ENCODE data around the gene CACNG4. TPM values are rescaled to one million over a fixed set of nuclear protein-coding genes. Genes with fewer than 3 reads are reported as not detected.

The CACNG4 gene
- total RNA-seq, 1 experiment from 2014 or later: 40.3 TPM

- intact Hi-C loops (cut with micrococcal nuclease; ENCODE audit: unreplicated experiment): no loop called here
- POLR2A ChIA-PET: interaction anchor here (1.0 kb wide), 1 partner anchor 16 kb away, joined by 3 read pairs; no protein-coding TSS in a partner anchor
These were observed 20.2 kb downstream of the CACNG4 start for GRCh38 chr17:66984730-66985129.

More at GRCh38 chr17:66984730-66985129, 20.2 kb downstream of the CACNG4 start:
- DNase-seq (ENCODE audit: low read depth, low spot score) (no peak), ATAC-seq (no peak)
- Histone ChIP-seq H3K27ac (ENCODE audit: low read length) (no peak overlapping the region), H3K4me3 (ENCODE audit: low read depth in 2 of 2, low read length in 2 of 2) (no peak overlapping the region), H3K9me3 (ENCODE audit: control insufficient read depth, insufficient read depth, low read depth, low read length) (no peaks in the 10 kb centered on the region), H3K36me3 (ENCODE audit: control insufficient read depth, insufficient read depth, low read length) (no peaks in the 10 kb centered on the region), H3K4me1 (ENCODE audit: control insufficient read depth, insufficient read depth, low read length) (peaks cover 2% of the 10 kb centered on the region; the same call in 1 of the 2 replicates), H3K27me3 (ENCODE audit: control insufficient read depth, insufficient read depth, low read length) (no peaks in the 10 kb centered on the region)
- CTCF ChIA-PET: no interaction called here
- TF ChIP-seq REST (IDR thresholded peaks at IDR 0.05; ENCODE audit: insufficient read depth in 1 of 2, low read depth in 2 of 2, low read length in 1 of 2): no peak
- no peak for TF ChIP-seq SIN3A (IDR thresholded peaks at IDR 0.05; ENCODE audit: borderline replicate concordance, insufficient read depth, low read depth, low read length)
- no peak for TF ChIP-seq TCF7L2 (IDR thresholded peaks at IDR 0.05; ENCODE audit: low read depth, low read length)
- TF ChIP-seq POLR2AphosphoS5 (IDR thresholded peaks at IDR 0.05; ENCODE audit: low read depth, low read length): no peak
- no peak for TF ChIP-seq CTCF (IDR thresholded peaks at IDR 0.05)
- no TSS peak for BruUV-seq (replicated peaks)
- in situ Hi-C loops (cut with HindIII; ENCODE audit: low pct_unique_long_range_greater_than_20kb, low sequenced_read_pairs): no loop called here

Data from Panc1 (cell line).